HG03045 (cell line): ENCODE measurements around the gene EIF3K.
"Not testable (repeated sequence)": the region's sequence is repeated elsewhere in the genome, so short reads cannot be mapped to it uniquely, and the experiment has no call there.

Source experiments
- ATAC-seq: cut with Tn5 transposase; IDR thresholded peaks from one replicate; pipeline ENCODE4 v1.9.1; 2021; ENCODE audit warnings: mild to moderate bottlenecking, moderate library complexity; ENCODE audit not compliant: unreplicated experiment

The EIF3K gene

GRCh38 chr19:38618590-38619360 is at the start of gene EIF3K:
TSS of gene EIF3K (plus strand) at chr19:38619188. CDS start at chr19:38619269, 81 bp downstream.
- ATAC-seq, result peak; percentile 73

GRCh38 chr19:38569368-38569983 is 49.5 kb upstream of the EIF3K start:
- ATAC-seq, result no peak

- no peak for ATAC-seq
Observed at GRCh38 chr19:38571682-38572081, 47.3 kb upstream of the EIF3K start.

GRCh38 chr19:38577826-38578225 is 41.2 kb upstream of the EIF3K start:
- ATAC-seq, result no peak

- ATAC-seq, result not testable (repeated sequence)
Observed at GRCh38 chr19:38579304-38579703, 39.7 kb upstream of the EIF3K start.

- no peak for ATAC-seq
Observed at GRCh38 chr19:38580080-38580479, 38.9 kb upstream of the EIF3K start.

- peak; percentile 62 for ATAC-seq
Observed at GRCh38 chr19:38583219-38583984, 35.6 kb upstream of the EIF3K start.

GRCh38 chr19:38583985-38584305 is 35.0 kb upstream of the EIF3K start:
- no peak for ATAC-seq

GRCh38 chr19:38587562-38587961 is 31.4 kb upstream of the EIF3K start:
- no peak for ATAC-seq

- no peak for ATAC-seq
Observed at GRCh38 chr19:38588041-38588440, 30.9 kb upstream of the EIF3K start.

- no peak for ATAC-seq
Observed at GRCh38 chr19:38592940-38593339, 26.0 kb upstream of the EIF3K start.

- ATAC-seq, result no peak
Observed at GRCh38 chr19:38596057-38596981, 22.7 kb upstream of the EIF3K start.

GRCh38 chr19:38597075-38597474 is 21.9 kb upstream of the EIF3K start:
- ATAC-seq, result no peak

GRCh38 chr19:38599722-38600121 is 19.3 kb upstream of the EIF3K start:
- no peak for ATAC-seq

- not testable (repeated sequence) for ATAC-seq
Observed at GRCh38 chr19:38602856-38603255, 16.1 kb upstream of the EIF3K start.

GRCh38 chr19:38606131-38606530 is 12.9 kb upstream of the EIF3K start:
- ATAC-seq, result no peak

GRCh38 chr19:38614289-38614688 is 4.7 kb upstream of the EIF3K start:
- no peak for ATAC-seq

GRCh38 chr19:38615007-38615581 is 3.9 kb upstream of the EIF3K start:
- no peak for ATAC-seq

- ATAC-seq, result no peak
Observed at GRCh38 chr19:38616265-38616664, 2.7 kb upstream of the EIF3K start.

GRCh38 chr19:38617283-38617763 is 1.7 kb upstream of the EIF3K start:
- no peak for ATAC-seq
